Stimulated activated CD8-positive, alpha-beta memory T cell treated with anti-CD3 and anti-CD28 coated beads, Interleukin-4, amount 100 ng/mL, for 24 hours (primary cell): ENCODE data around the gene KIFC3.
"Not testable (repeated sequence)": the region's sequence is repeated elsewhere in the genome, so short reads cannot be mapped to it uniquely, and the experiment has no call there.

Experiments
- DNase-seq: peaks from one replicate; pipeline ENCODE4 v3.0.0-alpha.2; 2020; ENCODE audit warnings: low read depth

The KIFC3 gene

GRCh38 chr16:57786632-57787518, 15.4 kb downstream of the KIFC3 start:
- DNase-seq = no peak

- DNase-seq = no peak
Observed at GRCh38 chr16:57785924-57786323, 16.4 kb downstream of the KIFC3 start.

GRCh38 chr16:57785385-57785784, 16.9 kb downstream of the KIFC3 start:
- no peak for DNase-seq

- no peak for DNase-seq
Observed at GRCh38 chr16:57784334-57784733, 18.0 kb downstream of the KIFC3 start.

DNA sequence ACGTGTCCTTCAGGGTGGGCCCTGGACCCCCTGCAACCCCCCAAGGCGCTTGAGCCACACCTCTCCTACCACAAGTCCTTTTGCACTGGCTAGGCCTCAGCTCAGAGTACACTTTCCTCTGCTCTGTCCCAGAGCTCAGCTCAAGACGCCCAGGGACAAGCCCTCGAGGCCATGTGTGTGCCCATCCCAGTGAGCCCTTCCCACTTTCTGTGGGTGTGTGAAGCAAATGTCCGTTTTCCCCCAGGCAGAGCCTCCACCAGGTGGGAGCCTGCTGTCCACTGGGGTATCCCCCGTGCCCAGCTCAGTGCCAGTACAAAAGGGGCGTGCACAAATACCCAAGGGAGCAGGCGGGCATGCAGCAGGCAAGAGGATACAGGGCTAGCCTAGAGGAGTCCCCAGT, 18.4 kb downstream of the KIFC3 start:
- no peak for DNase-seq

DNA sequence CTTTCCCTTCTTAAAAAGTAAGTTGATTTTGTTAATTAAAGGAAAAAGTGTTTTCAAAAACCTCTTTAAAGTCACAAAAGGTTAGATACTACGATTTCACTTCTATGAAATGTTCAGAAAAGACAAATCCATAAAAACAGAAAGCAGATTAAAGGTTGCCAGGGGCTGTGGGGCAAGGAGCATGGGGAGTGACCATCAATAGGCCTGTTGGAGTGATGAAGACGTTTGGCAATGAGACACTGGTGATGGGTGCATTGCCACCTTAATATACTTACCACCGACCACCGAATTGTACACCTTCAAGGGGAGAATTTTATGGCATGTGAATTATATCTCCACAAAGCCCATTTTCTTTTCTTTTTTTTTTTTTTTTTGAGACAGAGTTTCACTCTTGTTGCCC, 19.2 kb downstream of the KIFC3 start:
- DNase-seq = no peak

DNA sequence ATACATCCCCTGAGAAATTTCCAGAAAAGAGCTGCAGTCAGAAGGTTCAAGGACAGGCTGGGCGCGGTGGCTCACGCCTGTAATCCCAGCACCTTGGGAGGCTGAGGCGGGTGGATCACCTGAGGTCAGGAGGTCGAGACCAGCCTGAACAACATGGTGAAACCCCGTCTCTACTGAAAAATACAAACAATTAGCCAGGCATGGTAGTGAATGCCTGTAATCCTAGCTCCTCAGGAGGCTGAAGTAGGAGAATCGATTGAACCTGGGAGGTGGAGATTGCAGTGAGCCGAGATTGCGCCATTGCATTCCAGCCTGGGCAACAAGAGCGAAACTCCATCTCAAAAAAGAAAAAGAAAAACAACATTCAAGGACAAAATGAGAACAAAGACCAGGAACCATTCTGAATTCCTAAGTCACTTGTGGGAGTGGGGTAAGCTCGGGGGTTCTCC, 19.7 kb downstream of the KIFC3 start:
- not testable (repeated sequence) for DNase-seq

DNA sequence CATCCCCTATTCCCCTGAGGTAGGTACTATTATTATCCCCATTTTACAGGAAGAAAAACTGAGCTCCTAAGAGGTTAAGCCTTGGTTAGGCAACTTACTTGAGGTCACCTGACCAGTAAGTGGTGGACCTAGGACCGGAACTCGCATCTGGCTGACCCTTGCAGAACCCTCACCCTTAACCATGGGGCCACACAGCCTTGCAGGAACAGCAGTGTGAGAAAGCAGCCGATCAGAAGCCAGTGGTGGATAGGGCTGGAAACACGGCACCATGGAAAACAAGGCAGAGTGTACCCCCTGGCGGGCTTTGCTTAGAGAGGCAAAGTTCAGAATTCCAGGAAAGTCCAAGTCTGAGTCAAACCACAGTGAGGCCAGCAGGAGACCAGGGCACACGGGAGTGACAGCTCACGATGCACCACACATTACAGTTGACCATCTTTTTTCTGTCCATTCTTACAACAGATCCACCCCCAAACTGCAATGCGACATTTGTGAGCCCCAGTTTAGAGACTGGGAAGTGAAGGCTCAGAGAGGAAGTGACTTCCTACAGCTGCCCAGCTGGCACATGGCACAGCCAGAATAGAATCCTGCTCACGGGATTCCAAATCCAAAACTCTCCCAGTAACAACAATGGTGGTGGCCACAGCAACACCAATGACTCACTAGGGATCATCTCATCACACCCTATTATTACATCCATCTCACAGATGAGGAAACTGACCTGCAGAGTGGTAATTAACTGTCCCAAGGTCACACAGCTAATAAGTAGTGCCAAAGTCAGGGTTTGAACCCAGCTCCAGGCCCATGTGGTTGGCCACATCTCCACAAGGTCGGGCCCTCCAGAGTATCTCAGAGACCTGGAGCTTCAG, 20.3 kb downstream of the KIFC3 start:
- no peak for DNase-seq

DNA sequence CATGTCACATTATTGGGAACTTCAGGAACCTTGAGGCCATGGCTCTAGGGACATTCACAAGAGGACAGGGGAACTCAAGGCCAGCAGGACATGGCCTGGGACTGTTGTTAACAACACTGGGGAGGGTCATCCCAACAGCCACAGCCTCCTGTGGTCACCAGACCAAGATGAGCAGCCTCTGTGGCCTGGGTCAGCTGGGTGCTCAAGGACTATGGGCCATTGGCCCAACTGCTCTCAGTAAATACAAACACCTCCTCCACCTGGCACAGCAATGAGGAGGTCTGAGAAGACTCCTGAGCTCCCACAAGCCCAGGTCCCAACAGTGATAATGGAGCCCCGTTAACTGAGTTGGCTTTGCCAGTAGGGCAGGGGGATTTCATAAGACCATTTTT, 20.9 kb downstream of the KIFC3 start:
- DNase-seq = no peak

DNA sequence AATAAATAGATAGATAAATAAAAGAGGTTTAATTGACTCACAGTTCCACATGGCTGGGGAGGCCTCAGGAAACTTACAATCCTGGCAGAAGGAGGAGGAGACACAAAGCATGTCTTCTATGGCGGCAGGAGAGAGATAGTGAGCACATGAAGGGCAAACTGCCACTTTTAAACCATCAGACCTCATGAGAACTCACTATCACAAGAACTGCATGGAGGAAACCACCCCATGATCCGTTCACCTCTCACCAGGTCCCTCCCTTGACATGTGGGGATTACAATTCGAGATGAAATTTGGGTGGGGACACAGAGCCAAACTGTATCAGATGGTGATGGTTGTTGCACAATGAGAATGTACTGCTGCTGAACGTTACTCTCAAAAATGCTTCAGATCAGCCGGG, 22.5 kb downstream of the KIFC3 start:
- DNase-seq = not testable (repeated sequence)

DNA sequence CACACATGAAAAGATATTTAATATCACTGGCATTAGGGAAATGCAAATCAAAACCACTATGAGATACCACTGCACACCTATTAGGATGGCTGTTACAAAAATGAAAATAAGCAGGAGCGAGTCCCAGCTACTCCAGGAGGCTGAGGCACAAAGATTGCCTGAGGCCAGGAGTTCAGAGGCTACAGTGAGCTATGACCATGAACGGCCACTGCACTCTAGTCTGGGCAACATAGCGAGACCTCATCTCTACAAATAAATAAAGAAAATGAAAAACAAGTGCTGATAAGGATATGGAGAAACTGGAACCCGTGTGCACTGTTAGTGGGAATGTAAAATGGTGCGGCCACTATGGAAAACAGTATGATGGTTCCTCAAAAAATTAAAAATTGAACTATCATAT, 23.6 kb downstream of the KIFC3 start:
- no peak for DNase-seq

DNA sequence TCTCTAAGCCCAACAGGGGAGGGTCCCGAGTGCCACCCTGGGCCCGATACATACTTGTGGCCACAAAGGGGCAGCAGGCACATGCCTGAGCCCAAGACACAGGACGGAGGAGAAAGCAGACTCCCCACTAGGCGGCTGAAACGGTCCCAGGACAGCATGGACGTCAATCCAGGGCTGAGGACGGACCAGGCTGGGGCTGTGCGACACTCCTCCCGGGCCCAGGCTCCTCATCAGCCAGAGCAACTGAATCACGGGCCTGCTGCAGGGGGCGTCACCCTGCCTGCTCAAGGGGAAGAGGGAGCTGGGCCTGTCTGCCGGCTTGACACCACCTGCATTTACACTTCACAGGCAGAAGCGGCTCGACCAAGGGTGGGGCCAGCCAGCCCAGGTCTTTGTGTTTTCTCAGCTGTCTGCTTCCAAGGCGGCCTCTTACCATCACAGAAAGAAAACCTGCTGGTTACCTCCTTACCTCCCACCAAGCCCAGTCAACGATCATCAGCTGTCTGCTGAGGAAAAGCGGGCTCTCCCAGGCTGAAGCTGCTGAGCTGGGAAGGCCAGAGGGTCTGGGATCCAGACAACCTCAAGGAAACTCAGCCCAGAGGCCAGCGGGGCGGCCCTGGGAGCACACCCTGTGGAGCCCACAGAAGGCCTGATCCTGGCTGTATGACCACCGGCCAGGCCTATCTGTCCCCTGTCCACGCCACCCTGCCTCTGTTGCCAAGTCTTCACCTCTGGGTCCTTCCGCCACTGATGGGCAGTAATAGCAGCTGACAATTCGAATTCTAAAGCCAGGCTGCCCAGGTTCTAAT, 26.4 kb downstream of the KIFC3 start:
- DNase-seq = no peak

DNA sequence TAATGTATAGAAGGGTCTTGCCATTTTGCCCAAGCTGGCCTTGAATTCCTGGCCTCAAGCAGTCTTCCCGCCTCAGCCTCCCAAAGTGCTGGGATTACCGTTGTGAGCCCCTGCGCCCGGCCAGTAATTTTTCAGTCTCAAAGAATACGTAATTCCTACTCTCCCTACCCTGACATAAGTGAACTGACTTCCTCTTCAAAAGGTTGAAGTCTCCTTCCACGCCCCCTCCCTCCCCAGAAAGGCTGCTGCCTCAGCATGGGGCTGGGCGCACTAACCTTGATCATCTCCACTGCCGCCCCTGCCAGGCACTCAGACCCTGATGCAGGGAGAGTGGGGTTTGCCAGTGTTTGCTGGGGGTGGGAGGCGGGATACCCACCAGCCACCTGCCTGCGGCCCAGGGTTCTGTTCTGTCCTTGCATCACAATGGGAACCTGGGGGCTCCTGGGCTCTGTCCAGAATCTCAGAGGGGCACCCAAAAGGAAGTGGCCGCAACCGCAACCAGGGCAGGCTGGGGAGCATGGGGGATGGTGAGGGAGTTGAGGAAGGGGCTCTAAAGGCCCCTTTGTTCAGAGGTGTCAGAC, 27.5 kb downstream of the KIFC3 start:
- no peak for DNase-seq

GRCh38 chr16:57773655-57774295, 28.5 kb downstream of the KIFC3 start:
- DNase-seq = no peak

GRCh38 chr16:57773019-57773418, 29.3 kb downstream of the KIFC3 start:
- no peak for DNase-seq

- no peak for DNase-seq
Observed at GRCh38 chr16:57771141-57771785, 31.0 kb downstream of the KIFC3 start.

DNA sequence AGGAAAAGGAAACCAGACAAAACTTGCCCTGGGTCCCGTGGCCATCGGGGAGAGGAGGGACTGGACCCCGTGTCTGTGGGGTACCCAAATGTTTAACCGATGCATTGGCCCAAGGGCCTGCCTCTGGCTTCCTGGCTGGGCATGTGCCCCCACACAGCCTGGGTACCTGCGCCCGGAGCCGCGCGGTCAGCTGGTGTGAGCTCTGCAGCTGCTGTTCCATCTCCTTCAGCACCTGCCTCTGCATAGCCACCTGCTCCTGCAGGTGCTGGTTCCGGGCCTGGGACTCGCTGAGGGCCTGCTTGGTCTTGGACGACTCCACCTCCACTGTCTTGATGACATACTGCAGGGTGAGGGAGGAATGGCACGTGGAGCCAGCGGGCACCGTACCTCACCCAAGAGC, 31.9 kb downstream of the KIFC3 start:
- no peak for DNase-seq

- no peak for DNase-seq
Observed at GRCh38 chr16:57769541-57770145, 32.6 kb downstream of the KIFC3 start.

DNA sequence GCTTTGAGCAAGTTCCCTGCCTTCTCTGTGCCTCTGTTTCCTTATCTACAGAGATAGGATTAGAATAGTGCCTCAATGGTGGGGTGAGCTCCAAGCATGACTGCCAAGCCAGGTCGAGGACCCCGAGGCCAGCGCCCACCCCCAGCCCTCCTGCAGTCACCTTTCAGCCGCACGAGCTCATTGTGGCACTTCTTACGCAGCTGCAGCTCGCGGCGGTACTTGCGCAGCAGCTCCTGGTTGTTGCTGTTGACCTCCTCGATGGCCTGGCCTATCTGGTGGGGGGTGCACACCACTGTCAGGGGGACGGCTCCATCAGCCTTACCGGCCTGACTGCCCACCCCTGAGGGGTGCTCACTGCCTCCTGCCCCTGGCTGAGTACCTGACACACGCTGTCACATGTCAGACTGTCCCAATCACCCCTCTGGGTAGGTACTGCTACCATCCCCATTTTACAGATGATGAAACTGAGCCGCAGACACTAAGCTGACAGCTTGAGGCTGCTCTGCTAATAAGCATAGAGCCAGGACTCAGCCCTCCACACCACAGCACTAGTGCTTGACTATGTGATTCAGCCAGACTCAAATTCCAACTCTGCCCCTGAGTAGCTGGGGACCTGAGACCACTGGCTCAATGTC, 35.5 kb downstream of the KIFC3 start:
- DNase-seq = no peak

GRCh38 chr16:57765160-57765728, 37.0 kb downstream of the KIFC3 start:
- no peak for DNase-seq
